Right lung (tissue), 10 donors: ENCODE data around the gene LIG4. TPM values are rescaled to one million over a fixed set of nuclear protein-coding genes. Genes with fewer than 3 reads are reported as not detected.
A peak's percentile ranks its signal among the peaks of the same experiment; 100 is the strongest.
"Not testable (repeated sequence)": the region's sequence is repeated elsewhere in the genome, so short reads cannot be mapped to it uniquely, and the experiment has no call there.

Experiments
- DNase-seq, 2 donors: peaks; one replicate each; pipeline ENCODE4 v3.0.0-alpha.2; 2013
- long read RNA-seq, 8 donors: transcript quantifications; one replicate each; lab custom pipeline, GENCODE V29; 2026
- polyA plus RNA-seq, 5 donors: library from polyadenylated mRNA; unstranded; fragments of 120-200 nt; gene quantifications; one replicate each; pipeline versions ENCODE4 v1.2.1 to v1.2.3, GENCODE V29; 2013; ENCODE audit warnings: inconsistent platforms in 1 of 5, low replicate concordance in 1 of 5; ENCODE audit not compliant: insufficient read length in 5 of 5, insufficient read depth in 1 of 5

Gene LIG4
- polyA plus RNA-seq, result 10 to 100 TPM in 4 of 5 donors, 1 to 10 TPM in 1; 8.8 to 15.0 (median 13.5) TPM
- long read RNA-seq, donor 1, full-length matches to known transcripts, result 3 of 3 reads
- long read RNA-seq, donor 1, partial matches to known transcripts, result 0 of 3 reads
- long read RNA-seq, donor 1, other reads (novel, unspliced or antisense), result 0 of 3 reads
- long read RNA-seq, donor 2, full-length matches to known transcripts, result 1 of 1 reads
- long read RNA-seq, donor 2, partial matches to known transcripts, result 0 of 1 reads
- long read RNA-seq, donor 2, other reads (novel, unspliced or antisense), result 0 of 1 reads
- long read RNA-seq, donor 3, full-length matches to known transcripts, result 2 of 2 reads
- long read RNA-seq, donor 3, partial matches to known transcripts, result 0 of 2 reads
- long read RNA-seq, donor 3, other reads (novel, unspliced or antisense), result 0 of 2 reads
- long read RNA-seq, donor 4, partial matches to known transcripts, result 0 of 1 reads
- long read RNA-seq, donor 4, other reads (novel, unspliced or antisense), result 0 of 1 reads
- long read RNA-seq, donor 5, full-length matches to known transcripts, result 4 of 4 reads
- long read RNA-seq, donor 5, partial matches to known transcripts, result 0 of 4 reads
- long read RNA-seq, donor 5, other reads (novel, unspliced or antisense), result 0 of 4 reads
- long read RNA-seq, donor 6, full-length matches to known transcripts, result 3 of 3 reads
- long read RNA-seq, donor 6, partial matches to known transcripts, result 0 of 3 reads
- long read RNA-seq, donor 6, other reads (novel, unspliced or antisense), result 0 of 3 reads
- long read RNA-seq, donor 7, full-length matches to known transcripts, result 3 of 3 reads
- long read RNA-seq, donor 7, partial matches to known transcripts, result 0 of 3 reads
- long read RNA-seq, donor 7, other reads (novel, unspliced or antisense), result 0 of 3 reads
- long read RNA-seq, donor 8, full-length matches to known transcripts, result 5 of 5 reads
- long read RNA-seq, donor 8, partial matches to known transcripts, result 0 of 5 reads
- long read RNA-seq, donor 8, other reads (novel, unspliced or antisense), result 0 of 5 reads

GRCh38 chr13:108215436-108215835 lies at the start of gene LIG4:
Gene LIG4 (minus strand): TSS chr13:108215536. CDS start chr13:108211268, 4,268 bp downstream.
- peak; percentile 91 to 92 for DNase-seq

- peak; percentile 83 to 87 for DNase-seq
These were observed 48.5 kb upstream of the LIG4 start for GRCh38 chr13:108263621-108264355.

GRCh38 chr13:108257248-108257647 lies 41.9 kb upstream of the LIG4 start:
- no peak for DNase-seq

- DNase-seq, result no peak
These were observed 33.8 kb upstream of the LIG4 start for GRCh38 chr13:108249150-108249549.

GRCh38 chr13:108230377-108230776 lies 15.0 kb upstream of the LIG4 start:
- DNase-seq, result no peak

GRCh38 chr13:108227651-108228272 lies 12.4 kb upstream of the LIG4 start:
- DNase-seq, result peak in 1 of 2 donors; percentile 38

- DNase-seq, result no peak
These were observed 10.8 kb upstream of the LIG4 start for GRCh38 chr13:108226184-108226583.

GRCh38 chr13:108225440-108225839 lies 10.1 kb upstream of the LIG4 start:
- no peak for DNase-seq

GRCh38 chr13:108223687-108224503 lies 8.6 kb upstream of the LIG4 start:
- no peak for DNase-seq

GRCh38 chr13:108220041-108220440 lies 4.7 kb upstream of the LIG4 start:
- no peak for DNase-seq

GRCh38 chr13:108218044-108218974 lies 3.0 kb upstream of the LIG4 start, which contains the start of gene ABHD13:
Gene ABHD13 (plus strand): TSS chr13:108218392. CDS start chr13:108229219, 10,827 bp downstream.
- DNase-seq, result peak; percentile 92 to 93

- DNase-seq, result not testable (repeated sequence)
These were observed 2.1 kb upstream of the LIG4 start for GRCh38 chr13:108217307-108218043.

- DNase-seq, result no peak
These were observed 680 bp downstream of the LIG4 start for GRCh38 chr13:108214441-108215271.

GRCh38 chr13:108213946-108214345 lies 1.4 kb downstream of the LIG4 start:
- DNase-seq, result no peak

- DNase-seq, result no peak
These were observed 2.5 kb downstream of the LIG4 start for GRCh38 chr13:108212886-108213285.

GRCh38 chr13:108210551-108210950 lies 4.8 kb downstream of the LIG4 start:
- DNase-seq, result no peak

GRCh38 chr13:108200781-108201398 lies 14.4 kb downstream of the LIG4 start:
- no peak for DNase-seq
